HUES48 (cell line): ENCODE results near the gene SNX6.
"Not testable (repeated sequence)": the region's sequence is repeated elsewhere in the genome, so short reads cannot be mapped to it uniquely, and the experiment has no call there.

Experiments used
- H3K27ac ChIP-seq: one replicate; pipeline ENCODE4 v1.7.0; 2013; ENCODE audit warnings: low read depth, low read length, inconsistent platforms
- H3K27me3 ChIP-seq: 2 replicates; pipeline ENCODE4 v1.6.1; 2013; ENCODE audit warnings: mild to moderate bottlenecking, low read length; ENCODE audit not compliant: control insufficient read depth, insufficient read depth
- H3K36me3 ChIP-seq: 2 replicates; pipeline ENCODE4 v1.6.1; 2013; ENCODE audit warnings: low read length; ENCODE audit not compliant: control insufficient read depth, insufficient read depth
- H3K4me1 ChIP-seq: 2 replicates; pipeline ENCODE4 v1.6.1; 2013; ENCODE audit warnings: mild to moderate bottlenecking, low read length; ENCODE audit not compliant: control insufficient read depth, insufficient read depth
- H3K4me3 ChIP-seq: 2 replicates; pipeline ENCODE4 v1.5.1; 2013; ENCODE audit warnings: mild to moderate bottlenecking, low read depth, low read length
- H3K9ac ChIP-seq: 2 replicates; pipeline ENCODE4 v1.6.1; 2013; ENCODE audit warnings: mild to moderate bottlenecking, low read depth, low read length, moderate library complexity
- H3K9me3 ChIP-seq: 2 replicates; pipeline ENCODE4 v1.6.1; 2013; ENCODE audit warnings: low read length; ENCODE audit not compliant: control insufficient read depth, insufficient read depth

Gene SNX6

DNA sequence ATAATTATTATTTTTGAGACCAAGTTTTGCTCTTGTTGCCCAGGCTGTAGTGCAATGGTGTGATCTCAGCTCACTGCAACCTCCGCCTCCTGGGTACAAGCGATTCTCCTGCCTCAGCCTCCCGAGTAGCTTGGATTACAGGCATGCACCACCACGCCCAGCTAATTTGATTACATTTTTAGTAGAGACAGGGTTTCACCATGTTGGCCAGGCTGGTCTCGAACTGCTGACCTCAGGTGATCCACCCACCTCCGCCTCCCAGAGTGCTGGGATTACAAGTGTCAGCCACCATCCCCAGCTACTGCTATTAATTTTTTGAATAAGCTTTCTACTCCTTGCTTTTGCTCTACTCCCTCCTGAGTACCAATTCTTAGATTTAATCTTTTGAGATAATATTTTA is 108.9 kb downstream of the SNX6 start:
- H3K4me3 ChIP-seq, H3K27ac ChIP-seq, H3K9me3 ChIP-seq, H3K27me3 ChIP-seq, H3K4me1 ChIP-seq, H3K9ac ChIP-seq: not testable (repeated sequence)
- H3K36me3 ChIP-seq = peaks cover 65% of the 10 kb centered on the region

DNA sequence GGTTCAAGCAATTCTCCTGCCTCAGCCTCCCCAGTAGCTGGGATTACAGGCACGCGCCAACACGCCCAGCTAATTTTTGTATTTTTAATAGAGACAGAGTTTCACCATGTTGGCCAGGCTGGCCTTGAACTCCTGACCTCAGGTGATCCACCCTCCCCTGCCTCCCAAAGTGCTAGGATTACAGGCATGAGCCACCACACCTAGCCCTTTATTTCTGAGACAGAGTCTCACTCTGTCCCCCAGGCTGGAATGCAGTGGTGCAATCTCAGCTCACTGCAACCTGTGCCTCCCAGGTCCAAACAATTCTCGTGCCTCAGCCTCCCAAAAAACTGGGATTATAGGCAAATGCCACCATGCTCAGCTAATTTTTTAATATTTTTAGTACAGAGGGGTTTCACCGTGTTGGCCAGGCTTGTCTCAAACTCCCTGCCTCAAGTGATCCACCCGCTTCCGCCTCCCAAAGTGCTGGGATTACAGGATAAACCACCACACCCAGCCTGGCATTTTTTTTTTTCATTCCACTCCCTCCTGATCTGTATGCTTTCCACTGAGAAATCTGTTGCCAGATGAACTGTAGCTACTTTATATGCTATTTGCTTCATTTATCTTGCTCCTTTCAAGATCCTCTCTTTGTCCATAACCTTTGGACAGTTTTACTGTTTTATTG is 109.5 kb downstream of the SNX6 start:
- not testable (repeated sequence) for H3K4me1 ChIP-seq, H3K4me3 ChIP-seq, H3K9ac ChIP-seq, H3K27me3 ChIP-seq, H3K27ac ChIP-seq, H3K9me3 ChIP-seq
- peaks cover 65% of the 10 kb centered on the region for H3K36me3 ChIP-seq
